HG03060 (cell line): ENCODE data around the gene ZFP28.

Source experiments
- ATAC-seq: cut with Tn5 transposase; IDR thresholded peaks from one replicate; pipeline ENCODE4 v1.9.1; 2021; ENCODE audit warnings: low read depth, moderate number of reproducible peaks; ENCODE audit not compliant: unreplicated experiment

ZFP28 gene

GRCh38 chr19:56594783-56595547 is 56.2 kb downstream of the ZFP28 start, which contains the start of gene ZNF71:
TSS of gene ZNF71 (plus strand) at chr19:56595302. CDS start at chr19:56601559, 6,257 bp downstream.
- no peak for ATAC-seq

- ATAC-seq = no peak
Measured at GRCh38 chr19:56595548-56595899, 56.8 kb downstream of the ZFP28 start.

- no peak for ATAC-seq
Measured at GRCh38 chr19:56596676-56597075, 57.9 kb downstream of the ZFP28 start.

GRCh38 chr19:56597696-56598095 is 58.9 kb downstream of the ZFP28 start:
- no peak for ATAC-seq

GRCh38 chr19:56601375-56601774 is 62.6 kb downstream of the ZFP28 start:
- ATAC-seq = no peak

GRCh38 chr19:56603829-56604228 is 65.1 kb downstream of the ZFP28 start:
- ATAC-seq = no peak
